IPS-15b (cell line): Measurements from ENCODE around the gene ZCCHC7.

Experiments used
- H3K27me3 ChIP-seq: one replicate; pipeline ENCODE4 v1.6.1; 2013; ENCODE audit warnings: low read length; ENCODE audit not compliant: control insufficient read depth, insufficient read depth
- H3K36me3 ChIP-seq: one replicate; pipeline ENCODE4 v1.6.1; 2013; ENCODE audit warnings: low read length; ENCODE audit not compliant: control insufficient read depth, insufficient read depth
- H3K4me1 ChIP-seq: one replicate; pipeline ENCODE4 v1.6.1; 2013; ENCODE audit warnings: mild to moderate bottlenecking, low read length; ENCODE audit not compliant: control insufficient read depth, insufficient read depth
- H3K4me3 ChIP-seq: one replicate; pipeline ENCODE4 v1.5.1; 2013; ENCODE audit warnings: low read depth, low read length
- H3K9ac ChIP-seq: one replicate; pipeline ENCODE4 v1.6.1; 2013; ENCODE audit warnings: low read depth, mild to moderate bottlenecking, low read length
- H3K9me3 ChIP-seq: one replicate; pipeline ENCODE4 v1.6.1; 2013; ENCODE audit warnings: mild to moderate bottlenecking, low read length; ENCODE audit not compliant: control insufficient read depth, insufficient read depth

The ZCCHC7 gene

GRCh38 chr9:37269221-37269620 lies 148.8 kb downstream of the ZCCHC7 start:
- Histone ChIP-seq H3K9me3 (no peaks in the 10 kb centered on the region), H3K9ac (no peak overlapping the region), H3K27me3 (no peaks in the 10 kb centered on the region), H3K4me3 (no peak overlapping the region), H3K4me1 (no peaks in the 10 kb centered on the region), H3K36me3 (no peaks in the 10 kb centered on the region)

- Histone ChIP-seq H3K27me3 (no peaks in the 10 kb centered on the region), H3K9ac (no peak overlapping the region), H3K36me3 (no peaks in the 10 kb centered on the region), H3K9me3 (no peaks in the 10 kb centered on the region), H3K4me1 (no peaks in the 10 kb centered on the region), H3K4me3 (no peak overlapping the region)
Observed at GRCh38 chr9:37271679-37272078, 151.3 kb downstream of the ZCCHC7 start.

GRCh38 chr9:37273595-37273994 lies 153.2 kb downstream of the ZCCHC7 start:
- no peaks in the 10 kb centered on the region for H3K4me1 ChIP-seq
- H3K27me3 ChIP-seq = no peaks in the 10 kb centered on the region
- H3K36me3 ChIP-seq = no peaks in the 10 kb centered on the region
- no peak overlapping the region for H3K4me3 ChIP-seq
- H3K9ac ChIP-seq = no peak overlapping the region
- H3K9me3 ChIP-seq = no peaks in the 10 kb centered on the region

- Histone ChIP-seq H3K4me1 (peaks cover 13% of the 10 kb centered on the region), H3K36me3 (no peaks in the 10 kb centered on the region), H3K9ac (no peak overlapping the region), H3K27me3 (no peaks in the 10 kb centered on the region), H3K4me3 (no peak overlapping the region), H3K9me3 (no peaks in the 10 kb centered on the region)
Observed at GRCh38 chr9:37281541-37281940, 161.2 kb downstream of the ZCCHC7 start.

GRCh38 chr9:37283730-37284325 lies 163.5 kb downstream of the ZCCHC7 start:
- Histone ChIP-seq H3K4me1 (peaks cover 13% of the 10 kb centered on the region), H3K9ac (no peak overlapping the region), H3K4me3 (no peak overlapping the region), H3K36me3 (no peaks in the 10 kb centered on the region), H3K27me3 (no peaks in the 10 kb centered on the region), H3K9me3 (no peaks in the 10 kb centered on the region)

- no peaks in the 10 kb centered on the region for H3K36me3 ChIP-seq
- no peaks in the 10 kb centered on the region for H3K9me3 ChIP-seq
- H3K4me1 ChIP-seq = peaks cover 13% of the 10 kb centered on the region
- H3K27me3 ChIP-seq = no peaks in the 10 kb centered on the region
- H3K9ac ChIP-seq = no peak overlapping the region
- H3K4me3 ChIP-seq = no peak overlapping the region
Observed at GRCh38 chr9:37284636-37285035, 164.3 kb downstream of the ZCCHC7 start.

- no peaks in the 10 kb centered on the region for H3K9me3 ChIP-seq
- H3K9ac ChIP-seq = no peak overlapping the region
- H3K36me3 ChIP-seq = no peaks in the 10 kb centered on the region
- H3K4me1 ChIP-seq = peaks cover 13% of the 10 kb centered on the region
- H3K27me3 ChIP-seq = no peaks in the 10 kb centered on the region
- no peak overlapping the region for H3K4me3 ChIP-seq
Observed at GRCh38 chr9:37286530-37287175, 166.3 kb downstream of the ZCCHC7 start.

- peaks cover 13% of the 10 kb centered on the region for H3K4me1 ChIP-seq
Observed at GRCh38 chr9:37287317-37287716, 166.9 kb downstream of the ZCCHC7 start.

GRCh38 chr9:37289631-37290030 lies 169.3 kb downstream of the ZCCHC7 start:
- H3K4me1 ChIP-seq = peaks cover 3% of the 10 kb centered on the region

More at GRCh38 chr9:37287317-37287716, 166.9 kb downstream of the ZCCHC7 start:
- no peak overlapping the region for H3K9ac ChIP-seq
- H3K9me3 ChIP-seq = no peaks in the 10 kb centered on the region
- no peak overlapping the region for H3K4me3 ChIP-seq
- no peaks in the 10 kb centered on the region for H3K27me3 ChIP-seq
- no peaks in the 10 kb centered on the region for H3K36me3 ChIP-seq

GRCh38 chr9:37290366-37290939 lies 170.1 kb downstream of the ZCCHC7 start:
- H3K4me3 ChIP-seq = no peak overlapping the region
- no peaks in the 10 kb centered on the region for H3K27me3 ChIP-seq
- no peak overlapping the region for H3K9ac ChIP-seq
- no peaks in the 10 kb centered on the region for H3K36me3 ChIP-seq
- peaks cover 3% of the 10 kb centered on the region for H3K4me1 ChIP-seq
- H3K9me3 ChIP-seq = no peaks in the 10 kb centered on the region

More at GRCh38 chr9:37289631-37290030, 169.3 kb downstream of the ZCCHC7 start:
- Histone ChIP-seq H3K4me3 (no peak overlapping the region), H3K9me3 (no peaks in the 10 kb centered on the region), H3K9ac (no peak overlapping the region), H3K36me3 (no peaks in the 10 kb centered on the region), H3K27me3 (no peaks in the 10 kb centered on the region)

- peaks cover 3% of the 10 kb centered on the region for H3K4me1 ChIP-seq
- H3K9ac ChIP-seq = no peak overlapping the region
- no peaks in the 10 kb centered on the region for H3K9me3 ChIP-seq
- H3K4me3 ChIP-seq = no peak overlapping the region
- no peaks in the 10 kb centered on the region for H3K27me3 ChIP-seq
- no peaks in the 10 kb centered on the region for H3K36me3 ChIP-seq
Observed at GRCh38 chr9:37290940-37291485, 170.6 kb downstream of the ZCCHC7 start.
